ENCODE measurements around the gene PAF1.
A peak's percentile ranks its signal among the peaks of the same experiment; 100 is the strongest.

PAF1 gene

DNA sequence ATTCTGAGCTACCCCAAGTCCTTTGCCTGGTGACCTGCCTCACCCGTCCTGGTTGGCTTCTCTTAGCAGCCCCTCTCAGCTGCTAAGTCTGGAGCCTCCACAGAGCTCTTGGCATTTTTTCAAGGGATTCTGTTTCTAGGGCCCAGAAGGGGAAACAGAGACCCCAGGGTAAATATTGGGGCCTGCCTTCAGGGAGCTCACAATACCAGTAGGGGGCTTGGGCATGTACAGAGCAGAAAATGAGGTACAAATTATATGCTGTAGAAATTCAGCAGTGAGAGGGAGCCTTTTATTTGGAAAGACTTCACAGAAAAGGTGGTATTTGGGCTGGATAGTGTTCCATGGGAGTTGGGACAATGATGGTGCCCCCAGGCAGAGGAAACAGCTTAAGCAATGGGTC lies 45.0 kb downstream of the PAF1 start:
- Histone ChIP-seq H3K36me3 (replicated peaks; ENCODE audit: insufficient read depth, low read length) (no peaks in the 10 kb centered on the region), H3K27ac (ENCODE audit: low read length) (no peak overlapping the region), H3K4me2 (ENCODE audit: low read depth, low read length) (no peak overlapping the region), H3K27me3 (replicated peaks; ENCODE audit: insufficient read depth, low read length) (no peaks in the 10 kb centered on the region), H3K4me1 (ENCODE audit: low read length) (peaks cover 12% of the 10 kb centered on the region), H4K20me1 (ENCODE audit: insufficient read depth, low read length) (no peaks in the 10 kb centered on the region), H3K4me3 (ENCODE audit: low read length) (no peak overlapping the region), H3F3A (ENCODE audit: insufficient read depth, low read length) (no peaks in the 10 kb centered on the region; the same call in 1 of the 2 replicates), H3K9ac (ENCODE audit: low read length) (no peak overlapping the region), H2AFZ (ENCODE audit: low read length) (no peak overlapping the region), H3K79me2 (ENCODE audit: low read length) (peaks cover 78% of the 10 kb centered on the region), H3K9me2 (replicated peaks; ENCODE audit: insufficient read depth, low read length) (no peaks in the 10 kb centered on the region), H3K9me3 (replicated peaks; ENCODE audit: insufficient read depth, low read length) (no peaks in the 10 kb centered on the region)
- TF ChIP-seq, protein P1, sequence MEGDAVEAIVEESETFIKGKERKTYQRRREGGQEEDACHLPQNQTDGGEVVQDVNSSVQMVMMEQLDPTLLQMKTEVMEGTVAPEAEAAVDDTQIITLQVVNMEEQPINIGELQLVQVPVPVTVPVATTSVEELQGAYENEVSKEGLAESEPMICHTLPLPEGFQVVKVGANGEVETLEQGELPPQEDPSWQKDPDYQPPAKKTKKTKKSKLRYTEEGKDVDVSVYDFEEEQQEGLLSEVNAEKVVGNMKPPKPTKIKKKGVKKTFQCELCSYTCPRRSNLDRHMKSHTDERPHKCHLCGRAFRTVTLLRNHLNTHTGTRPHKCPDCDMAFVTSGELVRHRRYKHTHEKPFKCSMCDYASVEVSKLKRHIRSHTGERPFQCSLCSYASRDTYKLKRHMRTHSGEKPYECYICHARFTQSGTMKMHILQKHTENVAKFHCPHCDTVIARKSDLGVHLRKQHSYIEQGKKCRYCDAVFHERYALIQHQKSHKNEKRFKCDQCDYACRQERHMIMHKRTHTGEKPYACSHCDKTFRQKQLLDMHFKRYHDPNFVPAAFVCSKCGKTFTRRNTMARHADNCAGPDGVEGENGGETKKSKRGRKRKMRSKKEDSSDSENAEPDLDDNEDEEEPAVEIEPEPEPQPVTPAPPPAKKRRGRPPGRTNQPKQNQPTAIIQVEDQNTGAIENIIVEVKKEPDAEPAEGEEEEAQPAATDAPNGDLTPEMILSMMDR (IDR thresholded peaks at IDR 0.05; ENCODE audit: low read length), result no peak; the same call in 1 of the 2 replicates
- TF ChIP-seq EZH2 (optimal IDR thresholded peaks at IDR 0.05; ENCODE audit: low read depth, low read length), result no peak
- no peak for TF ChIP-seq EZH2phosphoT487 (IDR thresholded peaks at IDR 0.05; ENCODE audit: low read length)
- DNase-seq, result no peak

DNA sequence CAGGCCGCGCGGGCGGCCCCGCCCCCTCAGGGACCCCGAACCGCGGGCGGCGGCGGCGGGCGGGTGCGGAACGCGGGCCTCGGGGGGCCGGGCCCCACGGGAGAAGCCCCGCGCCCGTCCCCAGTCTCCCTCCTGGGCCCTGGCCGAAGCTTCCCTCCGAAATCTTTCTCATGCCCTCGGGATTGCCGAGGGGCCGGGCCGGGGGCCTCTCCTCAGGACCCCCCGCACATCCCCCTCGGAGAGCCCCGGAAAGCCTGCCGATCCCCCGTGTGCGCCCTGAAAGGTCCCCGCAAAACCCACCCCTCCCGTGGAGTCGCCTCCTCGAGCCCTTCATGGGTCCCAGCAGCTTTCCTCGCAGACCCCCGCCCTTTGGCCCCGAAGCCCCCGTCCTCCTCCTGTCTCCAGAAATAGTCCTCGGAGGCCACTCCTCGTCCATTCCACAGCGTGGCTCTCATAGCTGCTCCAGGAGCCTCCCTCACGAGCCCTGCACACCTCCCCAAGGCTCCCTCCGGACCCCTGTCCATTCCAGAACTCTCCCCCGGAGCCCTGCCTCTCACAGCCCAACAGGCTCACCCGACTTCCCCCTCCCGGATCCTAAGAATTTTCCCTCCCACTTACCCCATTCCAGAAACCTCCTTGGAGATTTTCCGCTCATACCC lies 48.1 kb downstream of the PAF1 start:
- Histone ChIP-seq H3K9me3 (replicated peaks; ENCODE audit: insufficient read depth, low read length) (no peaks in the 10 kb centered on the region), H3K9ac (ENCODE audit: low read length) (peak overlapping the region; percentile 93), H3K9me2 (replicated peaks; ENCODE audit: insufficient read depth, low read length) (no peaks in the 10 kb centered on the region), H2AFZ (ENCODE audit: low read length) (0 out of 2 replicates have a peak overlapping the region, but pooled peaks have one; percentile 36), H3K27ac (ENCODE audit: low read length) (no peak overlapping the region), H3K4me3 (ENCODE audit: low read length) (peak overlapping the region; percentile 90), H3F3A (ENCODE audit: insufficient read depth, low read length) (no peaks in the 10 kb centered on the region), H3K4me1 (ENCODE audit: low read length) (peaks cover 12% of the 10 kb centered on the region), H4K20me1 (ENCODE audit: insufficient read depth, low read length) (no peaks in the 10 kb centered on the region), H3K4me2 (ENCODE audit: low read depth, low read length) (peak overlapping the region; percentile 98), H3K36me3 (replicated peaks; ENCODE audit: insufficient read depth, low read length) (no peaks in the 10 kb centered on the region), H3K79me2 (ENCODE audit: low read length) (peaks cover 63% of the 10 kb centered on the region), H3K27me3 (replicated peaks; ENCODE audit: insufficient read depth, low read length) (no peaks in the 10 kb centered on the region)
- no peak for DNase-seq
- TF ChIP-seq EZH2phosphoT487 (IDR thresholded peaks at IDR 0.05; ENCODE audit: low read length), result no peak
- TF ChIP-seq, protein P1 (IDR thresholded peaks at IDR 0.05; ENCODE audit: low read length), result no peak
- TF ChIP-seq EZH2 (optimal IDR thresholded peaks at IDR 0.05; ENCODE audit: low read depth, low read length), result no peak

DNA sequence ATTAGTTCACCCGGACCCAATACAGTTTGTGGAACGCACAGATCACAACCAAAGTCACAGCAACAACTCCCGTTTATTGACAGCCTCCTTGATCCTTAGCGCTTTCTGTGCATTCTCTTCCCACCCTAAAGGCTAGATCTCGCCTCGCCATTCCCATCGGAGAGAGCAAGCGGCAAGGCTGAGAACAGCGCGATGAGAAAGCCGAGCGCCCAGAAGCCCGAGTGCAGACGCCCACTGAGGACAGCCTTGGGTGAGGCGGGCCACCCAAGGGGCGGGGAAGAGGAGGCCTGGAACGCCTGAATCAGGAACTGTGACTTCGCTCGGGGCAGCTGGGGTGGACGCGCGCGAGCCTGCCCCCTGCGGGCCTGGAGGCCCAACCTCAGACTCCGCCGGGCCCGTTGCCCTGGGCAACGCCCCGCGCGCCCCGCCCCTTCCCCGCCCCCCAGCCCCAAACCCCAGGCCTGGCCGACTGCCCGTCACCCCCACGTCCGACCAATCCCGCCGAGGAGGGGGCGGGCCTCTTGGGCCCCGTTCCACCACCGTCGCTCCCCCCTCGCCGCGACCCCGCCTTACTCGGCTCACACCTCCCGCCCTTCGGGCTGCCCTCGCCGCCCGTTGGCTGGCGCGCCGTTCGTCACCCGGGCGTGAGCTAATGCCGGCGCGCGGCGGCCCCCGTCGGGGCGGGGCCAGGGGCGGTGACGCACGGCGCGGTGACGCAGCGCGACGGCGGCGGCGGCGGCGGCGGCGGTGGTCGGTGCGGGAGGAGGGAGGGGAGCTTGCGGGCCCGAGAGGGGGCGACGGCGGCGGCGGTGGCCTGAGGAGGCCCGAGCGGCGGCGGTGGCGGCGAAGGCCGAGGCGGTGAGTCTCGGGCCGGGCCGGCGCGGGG lies 48.9 kb downstream of the PAF1 start, which contains the start of gene SAMD4B:
SAMD4B (plus strand) TSS at position 703 of the 886 bp plus-strand sequence. CDS start 14,473 bp downstream, outside the sequence.
- Histone ChIP-seq H3K27ac (ENCODE audit: low read length) (peak within 1 kb of the TSS; percentile 48), H4K20me1 (ENCODE audit: insufficient read depth, low read length) (no peaks in the 10 kb centered on the region), H3K4me2 (ENCODE audit: low read depth, low read length) (peak within 1 kb of the TSS; percentile 99), H3K9ac (ENCODE audit: low read length) (peak within 1 kb of the TSS; percentile 93), H3K9me2 (replicated peaks; ENCODE audit: insufficient read depth, low read length) (no peaks in the 10 kb centered on the region), H3K79me2 (ENCODE audit: low read length) (peaks cover 55% of the 10 kb centered on the region), H3K36me3 (replicated peaks; ENCODE audit: insufficient read depth, low read length) (no peaks in the 10 kb centered on the region), H3F3A (ENCODE audit: insufficient read depth, low read length) (no peaks in the 10 kb centered on the region), H3K9me3 (replicated peaks; ENCODE audit: insufficient read depth, low read length) (no peaks in the 10 kb centered on the region), H2AFZ (ENCODE audit: low read length) (peak within 1 kb of the TSS; percentile 92), H3K4me1 (ENCODE audit: low read length) (peaks cover 12% of the 10 kb centered on the region), H3K27me3 (replicated peaks; ENCODE audit: insufficient read depth, low read length) (no peaks in the 10 kb centered on the region), H3K4me3 (ENCODE audit: low read length) (peak within 1 kb of the TSS; percentile 90)
- TF ChIP-seq, protein P1 (IDR thresholded peaks at IDR 0.05; ENCODE audit: low read length), result peak; percentile 52
- no peak for TF ChIP-seq EZH2phosphoT487 (IDR thresholded peaks at IDR 0.05; ENCODE audit: low read length)
- peak; percentile 98 for DNase-seq

Measured in MM.1S (cell line).